HCT116 (cell line): Measurements from ENCODE around the gene CREBBP. TPM values are rescaled to one million over a fixed set of nuclear protein-coding genes. Genes with fewer than 3 reads are reported as not detected.

Source experiments
- ATAC-seq: fragments of 200-7000 bp; cut with Tn5 transposase; 2 replicates; pipeline ENCODE4 v1.9.1; 2020; ENCODE audit warnings: mild to moderate bottlenecking, moderate library complexity
- BruUV-seq: library from RNA; stranded (reverse); fragments of 400-500 nt; replicated peaks from 2 replicates; lab custom pipeline; 2021; lab: Mats Ljungman, UMichigan
- CTCF ChIA-PET: fragments of 300-600 bp; sonication (Branson Sonifier 250); formaldehyde crosslinking; loops from one replicate; lab custom pipeline; 2021; ENCODE audit warnings: antibody characterized with exemption; lab: Charles Lee
- POLR2A ChIA-PET: fragments of 300-600, 350-600 bp; sonication (Branson Sonifier 250); formaldehyde crosslinking; loops from one replicate; lab custom pipeline; 2021; ENCODE audit warnings: antibody characterized with exemption; lab: Charles Lee
- RAD21 ChIA-PET, 2 experiments: fragments of 300-600 bp; sonication (Branson Sonifier 250); formaldehyde crosslinking; loops; one replicate each; lab custom pipeline; 2023; ENCODE audit warnings: low total read pairs in 2 of 2; ENCODE audit not compliant: uncharacterized antibody in 2 of 2, unreplicated experiment in 2 of 2, low non-redundant PET in 1 of 2; lab: Charles Lee
- DNase-seq: peaks from one replicate; pipeline ENCODE4 v3.0.0-alpha.2; 2010; ENCODE audit warnings: low read depth, low spot score
- H2AFZ ChIP-seq: fragments of 200-600 bp; shearing (Covaris generic), sonication (generic); 2 replicates; pipeline ENCODE4 v1.6.1; 2017; ENCODE audit warnings: low read depth, mixed run types, mixed read lengths, antibody characterized with exemption, low read length; ENCODE audit not compliant: poor library complexity, severe bottlenecking
- H3K27ac ChIP-seq: 2 replicates; pipeline ENCODE4 v1.5.1; 2012; ENCODE audit warnings: low read depth, low read length
- H3K27me3 ChIP-seq: fragments of 200-600 bp; sonication (generic); 2 replicates; pipeline ENCODE4 v1.6.1; 2016; ENCODE audit warnings: mixed run types, low read length, mixed read lengths; ENCODE audit not compliant: insufficient read depth
- H3K36me3 ChIP-seq, 2 experiments: fragments of 200-500 bp in 1 of 2; fragments of 200-600 bp in 1 of 2; sonication (Bioruptor generic) in 1 of 2; sonication (generic) in 1 of 2; 2 replicates each; pipeline versions ENCODE4 v1.5.1 to v1.6.1; 2014 to 2016; ENCODE audit warnings: low read length in 2 of 2, inconsistent platforms in 1 of 2, mixed read lengths in 1 of 2, mixed run types in 1 of 2; ENCODE audit not compliant: insufficient read depth in 2 of 2, control insufficient read depth in 1 of 2
- H3K4me1 ChIP-seq, 2 experiments: fragments of 200-600 bp in 1 of 2; sonication (generic) in 1 of 2; 2 replicates each; pipeline versions ENCODE4 v1.5.1 to v1.6.1; 2012 to 2017; ENCODE audit warnings: low read length in 2 of 2, inconsistent platforms in 1 of 2, mild to moderate bottlenecking in 1 of 2, mixed read lengths in 1 of 2, mixed run types in 1 of 2, moderate library complexity in 1 of 2; ENCODE audit not compliant: insufficient read depth in 2 of 2, control insufficient read depth in 1 of 2
- H3K4me2 ChIP-seq: fragments of 200-600 bp; sonication (generic); 2 replicates; pipeline ENCODE4 v1.6.1; 2017; ENCODE audit warnings: mixed run types, low read length, mixed read lengths
- H3K4me3 ChIP-seq, 2 experiments: fragments of 200-600 bp in 1 of 2; sonication (generic) in 1 of 2; replicated peaks in 1 of 2; 2 replicates each; pipeline ENCODE4 v1.5.1; 2011 to 2016; ENCODE audit warnings: low read length in 2 of 2, control low read depth in 1 of 2, low read depth in 1 of 2, mild to moderate bottlenecking in 1 of 2, mixed read lengths in 1 of 2, mixed run types in 1 of 2
- H3K79me2 ChIP-seq: fragments of 200-600 bp; sonication (generic); 2 replicates; pipeline ENCODE4 v1.6.1; 2017; ENCODE audit warnings: mild to moderate bottlenecking, mixed run types, low read length, moderate library complexity, mixed read lengths; ENCODE audit not compliant: insufficient read depth
- H3K9ac ChIP-seq: fragments of 200-600 bp; sonication (generic); 2 replicates; pipeline ENCODE4 v1.6.1; 2016; ENCODE audit warnings: low read length, mixed read lengths
- H3K9me2 ChIP-seq: fragments of 200-600 bp; sonication (generic), shearing (Covaris generic); 2 replicates; pipeline ENCODE4 v1.6.1; 2017; ENCODE audit warnings: mixed run types, mild to moderate bottlenecking, moderate library complexity; ENCODE audit not compliant: insufficient read depth
- H3K9me3 ChIP-seq, 2 experiments: fragments of 200-500 bp in 1 of 2; fragments of 200-600 bp in 1 of 2; sonication (Bioruptor generic) in 1 of 2; sonication (generic) in 1 of 2; 2 replicates each; pipeline ENCODE4 v1.6.1; 2014 to 2017; ENCODE audit warnings: low read length in 2 of 2, mixed read lengths in 2 of 2, inconsistent platforms in 1 of 2, low read depth in 1 of 2, mild to moderate bottlenecking in 1 of 2, mixed run types in 1 of 2, moderate library complexity in 1 of 2; ENCODE audit not compliant: control insufficient read depth in 1 of 2, insufficient read depth in 1 of 2
- H4K20me1 ChIP-seq: fragments of 200-600 bp; sonication (generic), shearing (Covaris generic); 2 replicates; pipeline ENCODE4 v1.6.1; 2017; ENCODE audit warnings: mixed run types, mild to moderate bottlenecking, moderate library complexity; ENCODE audit not compliant: insufficient read depth
- CBX3 ChIP-seq: IDR thresholded peaks from 2 replicates; pipeline ENCODE4 v1.6.1; 2012; ENCODE audit warnings: low read depth
- EZH2phosphoT487 ChIP-seq: fragments of 200-600 bp; IDR thresholded peaks from 2 replicates; pipeline ENCODE4 v1.6.1; 2018; ENCODE audit warnings: antibody characterized with exemption, borderline replicate concordance
- JUND ChIP-seq: IDR thresholded peaks from 2 replicates; pipeline ENCODE4 v1.6.1; 2012
- POLR2A ChIP-seq: IDR thresholded peaks from 2 replicates; pipeline ENCODE4 v1.7.0; 2011; ENCODE audit warnings: borderline replicate concordance; ENCODE audit not compliant: insufficient read depth, insufficient read length; ENCODE audit errors: extremely low read depth
- POLR2AphosphoS5 ChIP-seq: IDR thresholded peaks from 2 replicates; pipeline ENCODE4 v1.6.1; 2011; ENCODE audit warnings: mild to moderate bottlenecking, low read depth, low read length, moderate library complexity
- SIN3A ChIP-seq: IDR thresholded peaks from 2 replicates; pipeline ENCODE4 v1.6.1; 2012; ENCODE audit warnings: low read depth
- TCF7L2 ChIP-seq: IDR thresholded peaks from 2 replicates; pipeline ENCODE4 v1.7.0; 2011; ENCODE audit warnings: borderline replicate concordance, inconsistent platforms; ENCODE audit not compliant: insufficient read depth, insufficient read length; ENCODE audit errors: extremely low read depth
- YY1 ChIP-seq: IDR thresholded peaks from 2 replicates; pipeline ENCODE4 v1.6.1; 2011; ENCODE audit warnings: low read length, low read depth, moderate library complexity, mild to moderate bottlenecking; ENCODE audit not compliant: insufficient replicate concordance; ENCODE audit errors: extremely low read depth
- intact Hi-C: fragments of 100-400 bp; cut with micrococcal nuclease; formaldehyde crosslinking; loops from 2 replicates; pipeline ENCODE4 v1.10.0; 2022
- total RNA-seq: library from RNA; stranded (reverse); gene quantifications from one replicate; pipeline ENCODE4 v1.2.1, GENCODE V29; 2021; ENCODE audit not compliant: unreplicated experiment

Gene CREBBP
- total RNA-seq, 1 experiment from 2014 or later = 42.7 TPM

DNA sequence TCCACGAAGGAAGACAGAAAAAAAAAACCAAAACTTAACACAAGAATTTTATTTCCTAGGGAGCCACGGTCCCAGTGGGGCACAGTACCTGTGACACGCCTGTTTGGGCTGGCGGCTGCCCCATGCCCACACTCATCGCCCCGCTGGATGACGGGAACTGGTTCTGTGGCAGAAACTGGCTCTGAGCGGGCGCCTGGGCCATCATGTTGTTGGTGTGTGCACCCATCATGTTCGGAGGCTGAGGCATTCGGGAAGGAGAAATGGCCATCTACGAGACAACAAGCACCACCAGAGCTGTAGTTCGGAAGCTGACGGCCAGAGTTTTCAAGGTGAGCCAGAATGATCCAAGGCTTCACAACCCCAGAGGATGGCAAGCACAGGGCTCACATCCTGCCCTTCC is 106.8 kb downstream of the CREBBP start:
- H4K20me1 ChIP-seq = no peaks in the 10 kb centered on the region
- POLR2A ChIA-PET = no interaction called here
- no peaks in the 10 kb centered on the region for H3K9me2 ChIP-seq
- no peak overlapping the region for H3K4me3 ChIP-seq
- H3K9me3 ChIP-seq = no peaks in the 10 kb centered on the region
- H3K9ac ChIP-seq = no peak overlapping the region
- H3K79me2 ChIP-seq = no peaks in the 10 kb centered on the region
- no peaks in the 10 kb centered on the region for H3K27me3 ChIP-seq
- no peak overlapping the region for H3K27ac ChIP-seq
- TF ChIP-seq POLR2AphosphoS5 (no peak), CBX3 (no peak), EZH2phosphoT487 (no peak), TCF7L2 (no peak), YY1 (no peak), SIN3A (no peak), JUND (no peak)
- H2AFZ ChIP-seq = no peak overlapping the region
- RAD21 ChIA-PET = no interaction called here
- CTCF ChIA-PET = no interaction called here
- intact Hi-C loops = no loop called here
- H3K36me3 ChIP-seq = peaks cover 31 to 49% of the 10 kb centered on the region in 2 experiments; a peak in 3 of 4 replicates
- ATAC-seq (no peak), DNase-seq (no peak)
- no peaks in the 10 kb centered on the region for H3K4me1 ChIP-seq
- BruUV-seq = no TSS peak
- H3K4me2 ChIP-seq = no peak overlapping the region

GRCh38 chr16:3771513-3771912 is 109.0 kb downstream of the CREBBP start:
- POLR2A ChIA-PET = no interaction called here
- intact Hi-C loops = no loop called here
- no peak for ATAC-seq

More at GRCh38 chr16:3771513-3771912, 109.0 kb downstream of the CREBBP start:
- Histone ChIP-seq H3K9me2 (no peaks in the 10 kb centered on the region), H3K27ac (no peak overlapping the region), H2AFZ (no peak overlapping the region)
- no peak for TF ChIP-seq POLR2A
- TF ChIP-seq TCF7L2 = no peak
- no peak for TF ChIP-seq SIN3A
- TF ChIP-seq, all 23 proteins: peak for 0
- Histone ChIP-seq H3K4me3 (no peak overlapping the region), H3K27me3 (no peaks in the 10 kb centered on the region), H3K4me2 (no peak overlapping the region), H3K9me3 (no peaks in the 10 kb centered on the region), H3K36me3 (peaks cover 28 to 57% of the 10 kb centered on the region in 2 experiments; a peak in 3 of 4 replicates), H3K4me1 (no peaks in the 10 kb centered on the region), H3K79me2 (no peaks in the 10 kb centered on the region), H3K9ac (no peak overlapping the region), H4K20me1 (no peaks in the 10 kb centered on the region)
- ChIA-PET RAD21 (no interaction called here), CTCF (no interaction called here)
- no peak for DNase-seq
- BruUV-seq = no TSS peak
